ENCODE results near the gene METTL9.

METTL9 gene

GRCh38 chr16:21610766-21611165 is 11.4 kb downstream of the METTL9 start:
- TF ChIP-seq, protein P1, sequence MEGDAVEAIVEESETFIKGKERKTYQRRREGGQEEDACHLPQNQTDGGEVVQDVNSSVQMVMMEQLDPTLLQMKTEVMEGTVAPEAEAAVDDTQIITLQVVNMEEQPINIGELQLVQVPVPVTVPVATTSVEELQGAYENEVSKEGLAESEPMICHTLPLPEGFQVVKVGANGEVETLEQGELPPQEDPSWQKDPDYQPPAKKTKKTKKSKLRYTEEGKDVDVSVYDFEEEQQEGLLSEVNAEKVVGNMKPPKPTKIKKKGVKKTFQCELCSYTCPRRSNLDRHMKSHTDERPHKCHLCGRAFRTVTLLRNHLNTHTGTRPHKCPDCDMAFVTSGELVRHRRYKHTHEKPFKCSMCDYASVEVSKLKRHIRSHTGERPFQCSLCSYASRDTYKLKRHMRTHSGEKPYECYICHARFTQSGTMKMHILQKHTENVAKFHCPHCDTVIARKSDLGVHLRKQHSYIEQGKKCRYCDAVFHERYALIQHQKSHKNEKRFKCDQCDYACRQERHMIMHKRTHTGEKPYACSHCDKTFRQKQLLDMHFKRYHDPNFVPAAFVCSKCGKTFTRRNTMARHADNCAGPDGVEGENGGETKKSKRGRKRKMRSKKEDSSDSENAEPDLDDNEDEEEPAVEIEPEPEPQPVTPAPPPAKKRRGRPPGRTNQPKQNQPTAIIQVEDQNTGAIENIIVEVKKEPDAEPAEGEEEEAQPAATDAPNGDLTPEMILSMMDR (IDR thresholded peaks at IDR 0.05; ENCODE audit: low read depth, low read length) = no peak
- no peak for TF ChIP-seq EZH2phosphoT487 (IDR thresholded peaks at IDR 0.05; ENCODE audit: low read depth)
- Histone ChIP-seq H3K27me3 (ENCODE audit: low read depth, low read length) (no peaks in the 10 kb centered on the region), H3K79me2 (ENCODE audit: low read length) (peaks cover 85% of the 10 kb centered on the region), H3K4me3 (ENCODE audit: low read length) (no peak overlapping the region), H3K4me2 (ENCODE audit: low read length) (no peak overlapping the region), H4K20me1 (ENCODE audit: insufficient read depth, low read length) (peaks cover 55% of the 10 kb centered on the region), H3K27ac (ENCODE audit: low read length) (no peak overlapping the region), H3K9ac (ENCODE audit: low read length) (no peak overlapping the region), H3K4me1 (ENCODE audit: low read length) (peaks cover 10% of the 10 kb centered on the region), H3K36me3 (replicated peaks; ENCODE audit: low read depth, low read length) (peaks cover 11% of the 10 kb centered on the region), H3K9me3 (ENCODE audit: insufficient read depth, low read length) (no peaks in the 10 kb centered on the region), H2AFZ (ENCODE audit: low read depth, low read length) (no peak overlapping the region)

GRCh38 chr16:21611198-21611555 is 11.8 kb downstream of the METTL9 start:
- H3K36me3 ChIP-seq (replicated peaks; ENCODE audit: low read depth, low read length) = peaks cover 11% of the 10 kb centered on the region
- peaks cover 85% of the 10 kb centered on the region for H3K79me2 ChIP-seq (ENCODE audit: low read length)
- H3K27me3 ChIP-seq (ENCODE audit: low read depth, low read length) = no peaks in the 10 kb centered on the region
- H3K27ac ChIP-seq (ENCODE audit: low read length) = no peak overlapping the region
- H4K20me1 ChIP-seq (ENCODE audit: insufficient read depth, low read length) = peaks cover 56% of the 10 kb centered on the region
- TF ChIP-seq EZH2phosphoT487 (IDR thresholded peaks at IDR 0.05; ENCODE audit: low read depth) = no peak
- TF ChIP-seq, protein P1 (IDR thresholded peaks at IDR 0.05; ENCODE audit: low read depth, low read length) = no peak
- H2AFZ ChIP-seq (ENCODE audit: low read depth, low read length) = no peak overlapping the region
- no peaks in the 10 kb centered on the region for H3K9me3 ChIP-seq (ENCODE audit: insufficient read depth, low read length)
- H3K4me1 ChIP-seq (ENCODE audit: low read length) = peaks cover 10% of the 10 kb centered on the region
- H3K4me3 ChIP-seq (ENCODE audit: low read length) = no peak overlapping the region
- no peak overlapping the region for H3K9ac ChIP-seq (ENCODE audit: low read length)
- H3K4me2 ChIP-seq (ENCODE audit: low read length) = no peak overlapping the region

GRCh38 chr16:21611556-21612384 is 12.4 kb downstream of the METTL9 start:
- Histone ChIP-seq H3K4me2 (ENCODE audit: low read length) (no peak overlapping the region), H3K4me3 (ENCODE audit: low read length) (no peak overlapping the region), H2AFZ (ENCODE audit: low read depth, low read length) (no peak overlapping the region), H3K4me1 (ENCODE audit: low read length) (peaks cover 10% of the 10 kb centered on the region), H3K79me2 (ENCODE audit: low read length) (peaks cover 80% of the 10 kb centered on the region), H3K9me3 (ENCODE audit: insufficient read depth, low read length) (no peaks in the 10 kb centered on the region), H3K27ac (ENCODE audit: low read length) (no peak overlapping the region), H3K36me3 (replicated peaks; ENCODE audit: low read depth, low read length) (peaks cover 11% of the 10 kb centered on the region), H4K20me1 (ENCODE audit: insufficient read depth, low read length) (peaks cover 51% of the 10 kb centered on the region), H3K27me3 (ENCODE audit: low read depth, low read length) (no peaks in the 10 kb centered on the region), H3K9ac (ENCODE audit: low read length) (no peak overlapping the region)
- TF ChIP-seq EZH2phosphoT487 (IDR thresholded peaks at IDR 0.05; ENCODE audit: low read depth) = no peak
- TF ChIP-seq, protein P1 (IDR thresholded peaks at IDR 0.05; ENCODE audit: low read depth, low read length) = no peak

DNA sequence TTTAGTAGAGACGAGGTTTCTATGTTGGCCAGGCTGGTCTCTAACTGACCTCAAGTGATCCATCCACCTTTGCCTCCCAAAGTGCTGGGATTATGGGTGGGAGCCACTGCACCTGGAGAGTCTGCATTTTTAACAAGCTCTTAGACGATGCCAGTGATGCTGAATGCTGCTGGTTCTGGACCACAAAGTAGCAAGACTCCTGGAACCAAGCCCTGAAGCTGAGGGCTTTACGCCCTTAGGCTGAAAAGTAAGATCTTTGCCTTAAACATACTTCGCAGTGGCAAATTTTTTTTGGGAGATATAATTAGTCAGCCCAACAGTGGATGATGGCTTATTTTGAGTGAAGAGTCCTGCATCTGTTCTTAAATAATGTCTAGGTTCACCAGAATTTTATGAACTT is 14.0 kb downstream of the METTL9 start:
- Histone ChIP-seq H3K9me3 (ENCODE audit: insufficient read depth, low read length) (no peaks in the 10 kb centered on the region), H3K27ac (ENCODE audit: low read length) (no peak overlapping the region), H3K4me2 (ENCODE audit: low read length) (no peak overlapping the region), H3K27me3 (ENCODE audit: low read depth, low read length) (no peaks in the 10 kb centered on the region), H3K79me2 (ENCODE audit: low read length) (peaks cover 64% of the 10 kb centered on the region), H3K9ac (ENCODE audit: low read length) (no peak overlapping the region), H4K20me1 (ENCODE audit: insufficient read depth, low read length) (peaks cover 41% of the 10 kb centered on the region), H3K36me3 (replicated peaks; ENCODE audit: low read depth, low read length) (peaks cover 16% of the 10 kb centered on the region), H3K4me3 (ENCODE audit: low read length) (no peak overlapping the region), H2AFZ (ENCODE audit: low read depth, low read length) (no peak overlapping the region), H3K4me1 (ENCODE audit: low read length) (peaks cover 15% of the 10 kb centered on the region)
- no peak for TF ChIP-seq EZH2phosphoT487 (IDR thresholded peaks at IDR 0.05; ENCODE audit: low read depth)
- TF ChIP-seq, protein P1 (IDR thresholded peaks at IDR 0.05; ENCODE audit: low read depth, low read length) = no peak
